Activated T-cell treated with anti-CD3 and anti-CD28 coated beads for 4 hours (primary cell): ENCODE results near the gene PURA.

Experiments
- DNase-seq: peaks from one replicate; pipeline ENCODE4 v3.0.0-alpha.2; 2020

PURA gene

DNA sequence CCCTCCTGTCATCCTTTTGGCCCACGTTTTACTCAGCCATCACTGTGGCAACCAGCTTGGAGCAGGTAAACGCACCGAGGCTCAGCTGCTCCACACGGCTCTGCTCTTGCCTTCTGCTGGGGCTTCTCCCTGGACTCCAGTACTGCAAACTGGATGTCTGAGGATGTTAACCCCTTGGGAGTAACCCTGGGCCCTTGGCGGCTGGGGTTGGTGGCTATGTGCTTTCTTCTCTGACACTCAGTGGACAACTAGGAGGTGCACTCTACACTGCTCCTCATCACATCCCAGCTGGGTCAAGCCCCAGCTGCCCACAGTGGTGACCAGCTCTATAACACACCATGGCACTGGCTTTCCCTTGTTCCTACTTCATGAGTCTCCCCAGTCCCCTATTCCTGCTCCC lies 48.9 kb downstream of the PURA start:
- no peak for DNase-seq

DNA sequence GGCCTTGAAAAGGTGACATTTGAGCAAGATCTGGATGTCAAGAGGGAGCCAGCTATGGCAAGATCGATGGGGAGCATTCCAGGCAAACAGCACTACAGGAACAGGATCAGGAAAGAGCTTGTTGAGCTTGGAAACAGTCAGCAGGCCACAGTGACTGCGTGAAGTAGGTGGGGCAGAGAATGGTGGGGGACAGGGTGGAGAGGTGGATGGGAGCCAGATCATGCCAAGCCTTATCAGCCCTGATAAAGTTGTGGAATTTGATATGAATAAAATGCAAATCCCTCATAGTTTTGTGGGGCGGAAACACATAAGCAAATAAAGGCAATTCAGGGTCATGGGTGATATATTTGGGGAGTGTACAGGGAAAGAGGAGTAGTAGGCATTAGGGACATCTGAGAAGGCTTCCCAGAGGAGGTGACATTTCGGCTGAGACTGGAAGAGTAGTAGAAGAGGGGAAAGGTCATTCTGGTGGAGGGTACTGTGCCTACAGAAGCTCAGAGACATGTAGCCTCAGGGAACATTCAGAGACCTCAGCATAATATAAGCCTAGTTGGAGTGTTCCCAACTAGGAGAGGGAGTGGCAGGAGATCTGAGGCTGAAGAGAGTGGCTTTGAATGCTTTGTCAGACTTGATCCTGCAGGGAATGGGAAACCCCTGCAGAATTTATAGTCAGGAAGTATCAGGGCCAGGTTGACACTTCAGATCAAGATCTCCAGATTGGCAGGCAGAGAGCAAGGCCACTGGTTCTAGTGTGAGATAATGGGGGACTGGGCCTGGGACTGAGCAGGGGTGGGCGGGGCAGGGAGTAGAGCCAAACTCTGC lies 51.4 kb downstream of the PURA start:
- DNase-seq = no peak

DNA sequence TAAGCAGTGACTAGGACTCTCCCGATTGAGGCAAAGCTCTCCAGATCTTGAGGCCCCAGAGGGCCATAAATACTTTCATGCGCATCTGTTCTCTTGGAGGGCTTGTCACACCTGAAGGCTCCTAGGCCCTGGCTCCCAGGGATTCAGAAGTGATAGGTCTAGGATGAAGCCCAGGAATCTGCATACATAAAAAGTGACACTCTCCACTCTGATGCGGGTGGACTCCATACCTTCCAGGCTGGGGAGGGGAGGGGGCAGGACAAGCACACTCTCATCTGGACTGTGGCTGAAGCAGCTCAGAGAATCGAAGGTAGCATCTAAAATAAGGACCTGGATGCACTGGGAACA lies 52.0 kb downstream of the PURA start:
- DNase-seq = no peak

DNA sequence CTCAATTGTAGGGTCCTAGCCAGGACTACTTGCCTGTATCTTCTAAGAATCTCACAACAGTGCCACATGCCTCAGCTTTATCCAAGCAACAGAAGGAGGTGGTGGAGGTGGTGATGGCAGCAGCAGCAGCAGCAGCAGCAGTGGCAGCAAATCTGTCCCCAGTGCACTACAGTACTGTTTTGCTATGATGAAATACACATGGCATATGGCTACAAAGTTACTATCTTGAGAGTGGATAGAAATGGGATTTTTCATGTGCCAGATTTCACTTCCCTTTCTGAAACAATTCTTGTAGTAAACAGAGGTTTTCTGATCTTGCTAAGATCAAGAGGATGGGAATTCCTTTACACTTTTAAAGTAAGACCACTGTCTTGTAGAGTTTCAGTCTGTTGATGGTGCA lies 53.0 kb downstream of the PURA start:
- no peak for DNase-seq

DNA sequence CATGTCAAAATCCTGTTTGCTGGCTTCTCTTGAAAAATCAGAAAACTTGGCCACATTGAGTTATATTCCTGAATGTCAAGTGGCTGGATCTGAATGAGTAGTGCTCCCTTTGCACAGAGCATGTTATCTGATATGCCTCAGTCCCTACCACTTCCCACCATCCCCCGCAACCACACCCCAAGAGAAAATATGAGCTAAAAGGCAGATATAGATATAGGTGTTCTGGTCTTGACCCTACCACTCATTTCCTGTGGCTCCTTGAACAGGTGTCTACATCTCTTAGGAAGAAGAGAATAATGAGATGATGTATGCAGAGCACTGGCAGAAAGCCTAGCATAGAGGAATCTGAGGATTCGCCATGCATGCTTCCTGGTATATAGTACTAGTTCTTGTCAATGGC lies 54.5 kb downstream of the PURA start:
- DNase-seq = no peak

DNA sequence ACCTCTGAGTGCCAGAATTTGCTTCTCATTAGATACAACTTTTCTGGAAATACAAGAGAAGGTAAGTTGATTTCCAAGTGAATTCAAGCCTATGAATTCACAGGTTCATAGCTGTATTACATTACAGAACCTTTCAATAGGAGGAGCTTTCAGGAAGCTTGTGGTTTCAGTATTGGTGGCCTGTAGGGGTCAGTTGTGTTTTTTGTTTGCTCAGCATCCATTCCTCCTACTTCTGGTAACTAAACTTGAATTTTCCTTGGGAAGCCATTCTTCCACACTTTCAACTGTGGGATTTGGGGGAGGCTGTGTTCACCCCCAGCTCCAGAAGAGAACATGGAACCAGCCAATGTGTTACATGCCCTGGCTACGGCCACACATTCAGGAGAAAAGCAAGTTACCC lies 55.5 kb downstream of the PURA start:
- no peak for DNase-seq

DNA sequence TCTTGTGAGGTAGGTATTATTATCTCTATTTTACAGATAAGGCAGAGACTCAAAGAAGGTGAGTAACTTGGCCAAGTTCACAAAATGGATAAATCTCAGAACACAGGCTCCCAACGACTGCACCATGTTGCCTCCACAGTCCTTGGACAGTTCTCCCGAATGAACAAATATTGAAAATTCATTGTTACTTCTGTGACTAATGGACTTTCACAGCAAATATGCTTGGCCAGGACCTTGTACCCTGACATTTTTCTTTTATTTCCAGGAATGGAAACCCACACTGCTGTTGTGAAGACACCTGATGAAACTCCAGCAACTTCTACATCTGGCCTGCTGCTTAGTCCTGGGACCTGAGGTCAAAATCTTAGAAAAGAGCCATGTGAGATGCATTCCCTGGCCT lies 58.6 kb downstream of the PURA start:
- DNase-seq = no peak

DNA sequence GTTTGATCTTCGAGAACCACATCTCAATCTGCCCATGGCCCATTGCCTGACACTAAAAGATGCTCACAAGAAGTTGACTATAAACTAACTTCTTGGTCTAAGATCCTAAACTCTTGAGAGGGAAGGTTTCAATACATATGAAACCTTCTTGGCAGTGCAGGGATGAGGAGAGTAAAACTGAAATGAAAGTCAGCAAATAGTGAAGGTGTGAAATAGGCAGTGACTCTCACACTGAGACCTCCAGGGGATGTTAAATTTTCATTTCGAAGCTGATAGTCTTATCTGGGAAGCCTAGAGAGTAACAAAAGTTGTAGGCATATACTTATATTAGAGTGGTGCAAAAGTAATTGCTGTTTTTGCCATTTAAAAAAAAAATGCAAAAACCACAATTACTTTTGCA lies 60.1 kb downstream of the PURA start:
- no peak for DNase-seq

DNA sequence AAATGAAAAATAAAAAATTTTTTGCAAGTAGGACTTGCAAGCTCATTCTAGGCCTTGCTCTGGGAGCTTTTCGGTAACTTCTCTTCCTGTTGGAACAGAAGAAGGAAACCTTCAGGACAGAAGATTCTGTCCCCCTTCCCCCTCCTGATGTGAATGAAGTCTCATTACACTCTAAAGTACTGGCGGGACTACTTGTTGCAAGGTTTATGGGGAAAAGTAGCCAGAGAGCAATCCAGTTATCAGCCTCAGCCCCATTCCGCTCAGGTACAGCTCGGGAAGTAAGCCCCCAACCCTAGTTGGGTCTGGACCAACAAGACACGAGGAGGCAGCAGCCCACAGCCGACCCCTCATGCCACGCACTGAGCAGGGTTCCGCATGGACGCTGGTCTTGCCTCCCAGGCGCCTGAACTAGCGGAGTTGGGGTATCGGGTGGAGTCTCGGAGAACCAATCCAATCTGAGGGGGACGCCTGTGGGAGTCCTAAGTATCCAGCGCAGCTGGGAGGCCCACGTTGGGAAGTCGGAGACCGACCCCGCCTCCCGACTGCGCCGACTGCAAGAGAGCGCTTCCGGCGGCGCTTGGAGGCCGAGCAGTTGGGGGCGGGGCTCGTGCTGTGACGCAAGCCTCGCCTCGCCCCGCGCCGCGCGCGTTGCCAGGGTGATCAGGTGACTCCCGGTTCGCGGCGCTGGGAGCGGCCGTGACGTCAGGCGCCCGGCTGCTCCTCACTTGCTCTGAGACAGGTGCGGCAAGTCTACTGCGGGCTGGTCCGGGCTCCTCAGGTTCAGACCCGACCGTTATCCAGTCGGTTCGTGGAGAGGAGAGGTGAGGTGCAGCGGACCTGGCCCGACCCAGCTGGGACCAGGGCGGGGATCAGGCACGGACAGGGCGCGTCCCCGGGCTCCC lies 60.8 kb downstream of the PURA start, which contains the start of gene CYSTM1:
Gene CYSTM1 (plus strand): TSS at position 724 of the 902 bp plus-strand sequence. CDS start 19,278 bp downstream, outside the sequence.
- DNase-seq = peak; percentile 93
